Activated T-helper 1 cell treated with anti-CD3 and anti-CD28 coated beads, Interleukin-12 subunit alpha, Interleukin-12 subunit beta, Interleukin-2, Interleukin-4 antibody, amounts not matched to agents 30 ng/mL and 10 ng/mL and 1 ng/mL, durations not matched to agents 14 hours and 24 hours and 36 hours (primary cell): ENCODE measurements around the gene NEU3. TPM values are rescaled to one million over a fixed set of nuclear protein-coding genes. Genes with fewer than 3 reads are reported as not detected.
"Not testable (repeated sequence)": the region's sequence is repeated elsewhere in the genome, so short reads cannot be mapped to it uniquely, and the experiment has no call there.

ENCODE experiments used
- DNase-seq: peaks from one replicate; pipeline ENCODE4 v3.0.0; 2021; ENCODE audit warnings: low spot score
- H3K27ac Mint-ChIP-seq: one replicate; pipeline ENCODE4 v1.8.0; 2021; ENCODE audit warnings: mild to moderate bottlenecking, mixed read lengths
- H3K27me3 Mint-ChIP-seq: one replicate; pipeline ENCODE4 v1.8.0; 2022; ENCODE audit warnings: mild to moderate bottlenecking, moderate library complexity, mixed read lengths; ENCODE audit not compliant: insufficient read depth
- H3K36me3 Mint-ChIP-seq: one replicate; pipeline ENCODE4 v1.8.0; 2021; ENCODE audit warnings: low read depth, mixed read lengths
- H3K4me1 Mint-ChIP-seq: one replicate; pipeline ENCODE4 v1.8.0; 2021; ENCODE audit warnings: low read depth, mixed read lengths
- H3K4me3 Mint-ChIP-seq: one replicate; pipeline ENCODE4 v1.8.0; 2021; ENCODE audit warnings: mild to moderate bottlenecking, moderate library complexity, mixed read lengths
- H3K9me3 Mint-ChIP-seq: one replicate; pipeline ENCODE4 v1.8.0; 2021; ENCODE audit warnings: mixed read lengths
- intact Hi-C: fragments of 100-400 bp; cut with micrococcal nuclease; formaldehyde crosslinking; loops from one replicate; pipeline ENCODE4 v1.15.1; 2024
- total RNA-seq: library from RNA; stranded (reverse); gene quantifications from 2 replicates; pipeline ENCODE4 v1.2.3, GENCODE V29; 2022

NEU3 gene
- total RNA-seq, 1 donor from 2014 or later = 16.3 TPM

DNA sequence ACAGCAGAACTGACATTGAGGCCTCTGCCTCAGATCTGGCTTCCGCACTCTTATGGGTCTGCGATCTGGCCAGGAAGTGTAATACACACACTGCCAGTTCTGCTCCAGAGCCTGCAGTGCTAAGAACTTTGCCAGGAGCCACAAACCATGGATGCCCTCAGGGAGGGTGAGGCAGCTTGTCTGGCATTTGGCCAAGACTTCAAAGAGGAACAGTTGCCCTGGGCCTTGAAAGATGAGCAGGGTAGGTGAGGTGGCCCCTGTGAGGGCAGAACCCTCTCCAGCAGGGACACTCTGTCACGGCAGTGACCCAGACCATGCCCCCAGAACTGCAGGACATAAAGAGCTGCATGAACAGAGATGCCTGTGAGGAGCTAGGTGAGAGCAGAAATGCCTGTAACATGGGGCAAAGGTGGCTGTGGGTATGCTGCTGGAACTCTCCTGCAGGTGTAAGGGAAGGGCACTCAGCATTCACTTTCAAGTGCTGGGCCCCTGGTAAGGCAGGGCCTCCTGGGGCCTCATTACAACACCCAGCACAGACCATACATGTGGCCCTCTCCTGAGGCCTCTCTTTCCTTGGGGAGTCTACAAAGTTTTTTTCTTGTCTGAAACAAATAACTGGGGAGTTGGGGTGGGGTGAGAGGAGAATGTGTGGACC is 47.3 kb downstream of the NEU3 start:
- Mint-ChIP-seq H3K27me3 (no peaks in the 10 kb centered on the region), H3K36me3 (no peaks in the 10 kb centered on the region), H3K9me3 (no peaks in the 10 kb centered on the region), H3K4me3 (no peak overlapping the region), H3K4me1 (no peaks in the 10 kb centered on the region), H3K27ac (no peak overlapping the region)
- intact Hi-C loops = no loop called here
- DNase-seq = no peak

DNA sequence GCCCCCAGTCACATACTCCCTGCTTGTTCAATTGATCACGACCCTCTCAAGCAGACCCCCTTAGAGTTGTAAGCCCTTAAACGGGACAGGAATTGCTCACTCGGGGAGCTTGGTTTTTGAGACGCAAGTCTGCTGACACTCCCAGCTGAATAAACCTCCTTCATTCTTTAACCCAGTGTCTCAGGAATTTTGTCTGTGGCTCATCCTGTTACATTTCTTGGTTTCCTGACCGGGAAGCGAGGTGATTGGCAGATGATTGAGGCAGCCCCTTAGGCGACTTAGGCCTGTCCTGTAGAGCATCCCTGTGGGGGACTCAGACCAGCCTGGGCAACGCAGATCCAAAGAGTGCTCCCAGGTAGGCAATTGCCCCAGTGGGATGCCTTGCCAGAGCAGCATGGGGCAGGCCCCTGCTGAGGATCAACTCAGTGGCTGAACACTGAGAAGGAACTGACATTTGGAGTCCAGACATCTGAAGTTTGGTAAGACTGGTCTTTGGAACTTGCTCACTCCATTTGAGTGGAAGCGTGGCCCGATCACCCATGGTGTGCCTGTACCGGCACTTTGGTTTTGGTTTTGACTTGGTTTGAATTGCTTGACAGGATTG is 51.5 kb downstream of the NEU3 start:
- no peak for DNase-seq
- intact Hi-C loops = no loop called here
- Mint-ChIP-seq H3K27ac (no peak overlapping the region), H3K36me3 (no peaks in the 10 kb centered on the region), H3K9me3 (no peaks in the 10 kb centered on the region), H3K27me3 (peaks cover 5% of the 10 kb centered on the region), H3K4me3 (no peak overlapping the region), H3K4me1 (no peaks in the 10 kb centered on the region)

DNA sequence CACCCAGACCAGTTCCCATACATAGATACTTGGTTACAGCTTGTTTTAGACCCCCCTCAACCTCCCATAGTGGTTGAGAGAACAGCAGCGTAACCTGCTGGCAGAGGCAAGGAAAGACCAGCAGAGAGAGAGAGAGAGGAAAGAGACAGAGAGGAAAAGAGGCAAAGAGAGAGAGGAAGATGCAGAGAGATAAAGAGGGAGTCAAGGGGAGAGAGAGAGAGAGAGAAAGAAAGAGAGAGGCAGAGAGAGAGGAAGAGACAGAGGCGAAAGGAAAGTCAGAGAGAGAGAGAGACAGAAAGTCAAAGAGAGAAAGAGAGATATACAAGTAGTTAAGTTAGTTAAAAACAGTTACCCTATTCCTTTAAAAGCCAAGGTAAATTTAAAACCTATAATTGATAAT is 52.5 kb downstream of the NEU3 start:
- peaks cover 5% of the 10 kb centered on the region for H3K27me3 Mint-ChIP-seq
- no peaks in the 10 kb centered on the region for H3K9me3 Mint-ChIP-seq
- H3K4me3 Mint-ChIP-seq = no peak overlapping the region
- H3K4me1 Mint-ChIP-seq = no peaks in the 10 kb centered on the region
- intact Hi-C loops = no loop called here
- no peaks in the 10 kb centered on the region for H3K36me3 Mint-ChIP-seq
- no peak for DNase-seq
- no peak overlapping the region for H3K27ac Mint-ChIP-seq

DNA sequence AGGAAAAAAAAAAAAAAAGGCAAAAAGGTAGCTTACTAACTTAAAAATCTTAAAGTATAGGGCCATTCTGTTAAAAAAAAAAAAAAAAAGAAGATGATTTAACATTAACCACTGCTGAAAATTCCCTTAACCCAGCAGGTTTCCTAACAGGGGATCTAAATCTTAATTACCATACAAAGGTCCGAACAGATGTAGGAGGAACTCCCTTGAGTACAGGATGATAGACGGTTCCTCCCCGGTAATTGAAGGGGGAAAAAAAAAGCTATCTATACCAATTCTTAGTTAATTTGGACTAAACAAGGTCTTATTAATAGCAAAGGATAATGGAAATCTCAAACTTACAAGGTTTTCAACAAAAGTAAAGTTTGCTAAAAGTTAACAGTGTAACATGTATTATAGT is 53.1 kb downstream of the NEU3 start:
- H3K36me3 Mint-ChIP-seq, H3K27ac Mint-ChIP-seq, H3K4me1 Mint-ChIP-seq, intact Hi-C loops, H3K4me3 Mint-ChIP-seq, DNase-seq, H3K9me3 Mint-ChIP-seq, H3K27me3 Mint-ChIP-seq: not testable (repeated sequence)

DNA sequence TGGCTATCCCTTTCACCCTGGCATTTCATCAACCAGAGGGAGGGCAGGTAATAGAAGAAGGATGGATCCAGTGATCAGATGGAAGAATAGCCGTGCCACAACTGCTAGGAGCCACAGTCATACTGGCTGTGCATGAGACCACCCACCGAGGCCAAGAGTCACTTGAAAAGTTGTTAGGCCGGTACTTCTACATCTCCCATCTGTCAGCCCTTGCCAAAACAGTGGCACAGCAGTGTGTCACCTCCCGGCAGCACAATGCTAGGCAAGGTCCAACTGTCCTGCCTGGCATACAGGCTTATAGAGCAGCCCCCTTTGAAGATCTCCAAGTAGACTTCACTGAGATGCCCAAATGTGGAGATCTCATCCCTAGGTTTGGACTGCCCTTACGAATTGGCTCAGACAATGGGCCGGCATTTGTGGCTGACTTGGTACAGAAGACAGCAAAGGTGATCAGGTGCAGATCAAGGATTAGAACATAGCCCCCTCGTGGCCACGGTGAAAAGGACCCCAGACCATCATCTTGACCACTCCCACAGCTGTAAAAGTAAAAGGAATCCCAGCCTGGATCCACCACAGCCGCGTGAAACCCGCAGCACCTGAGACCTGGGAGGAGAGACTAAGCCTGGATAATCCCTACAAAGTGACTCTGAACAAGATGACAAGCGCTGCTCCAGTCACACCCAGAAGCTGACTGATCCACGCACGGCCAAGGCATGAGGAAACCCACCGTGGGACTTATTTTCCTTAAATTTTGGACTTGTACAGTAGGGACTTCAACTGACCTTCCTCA is 55.8 kb downstream of the NEU3 start:
- intact Hi-C loops, H3K36me3 Mint-ChIP-seq, H3K9me3 Mint-ChIP-seq, DNase-seq, H3K4me1 Mint-ChIP-seq, H3K27me3 Mint-ChIP-seq, H3K4me3 Mint-ChIP-seq, H3K27ac Mint-ChIP-seq: not testable (repeated sequence)

DNA sequence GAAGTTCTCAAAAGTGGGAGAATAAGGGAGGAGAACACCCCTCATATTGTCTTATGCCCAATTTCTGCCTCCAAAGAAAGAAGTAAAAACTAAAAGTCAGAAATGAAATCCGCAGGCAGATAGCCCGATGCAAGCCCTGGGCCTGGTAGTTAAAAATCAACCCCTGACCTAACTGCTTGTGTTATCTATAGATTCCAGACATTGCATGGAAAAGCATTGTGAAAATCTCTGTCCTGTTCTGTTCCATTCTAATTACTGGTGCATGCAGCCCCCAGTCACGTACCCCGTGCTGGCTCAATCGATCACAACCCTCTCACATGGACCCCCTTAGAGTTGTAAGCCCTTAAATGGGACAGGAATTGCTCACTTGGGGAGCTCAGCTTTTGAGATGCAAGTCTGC is 57.9 kb downstream of the NEU3 start:
- H3K36me3 Mint-ChIP-seq, DNase-seq, H3K27ac Mint-ChIP-seq, intact Hi-C loops, H3K9me3 Mint-ChIP-seq, H3K4me3 Mint-ChIP-seq, H3K4me1 Mint-ChIP-seq: not testable (repeated sequence)
- H3K27me3 Mint-ChIP-seq = peaks cover 12% of the 10 kb centered on the region

DNA sequence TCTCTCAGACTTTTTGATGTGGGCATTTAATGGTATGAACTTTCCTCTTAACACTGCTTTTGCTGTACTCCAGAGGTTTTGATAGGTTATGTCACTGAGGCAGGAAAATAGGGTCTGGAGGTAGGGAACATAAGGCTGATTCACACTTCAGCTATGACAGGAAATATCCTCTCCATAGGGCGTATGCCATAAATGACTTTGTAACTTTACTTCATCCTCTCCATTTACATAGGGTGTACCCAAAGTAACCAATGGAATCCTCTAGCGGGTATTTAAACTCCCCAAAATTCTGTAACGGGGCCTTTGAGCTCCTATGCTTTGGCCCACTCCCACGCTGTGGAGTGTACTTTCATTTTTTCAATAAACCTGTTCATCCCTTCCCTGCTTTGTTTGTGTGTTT is 58.5 kb downstream of the NEU3 start:
- Mint-ChIP-seq H3K4me3 (no peak overlapping the region), H3K4me1 (no peaks in the 10 kb centered on the region), H3K27me3 (peaks cover 12% of the 10 kb centered on the region), H3K36me3 (no peaks in the 10 kb centered on the region), H3K27ac (no peak overlapping the region), H3K9me3 (peaks cover 4% of the 10 kb centered on the region)
- DNase-seq = no peak
- intact Hi-C loops = no loop called here

DNA sequence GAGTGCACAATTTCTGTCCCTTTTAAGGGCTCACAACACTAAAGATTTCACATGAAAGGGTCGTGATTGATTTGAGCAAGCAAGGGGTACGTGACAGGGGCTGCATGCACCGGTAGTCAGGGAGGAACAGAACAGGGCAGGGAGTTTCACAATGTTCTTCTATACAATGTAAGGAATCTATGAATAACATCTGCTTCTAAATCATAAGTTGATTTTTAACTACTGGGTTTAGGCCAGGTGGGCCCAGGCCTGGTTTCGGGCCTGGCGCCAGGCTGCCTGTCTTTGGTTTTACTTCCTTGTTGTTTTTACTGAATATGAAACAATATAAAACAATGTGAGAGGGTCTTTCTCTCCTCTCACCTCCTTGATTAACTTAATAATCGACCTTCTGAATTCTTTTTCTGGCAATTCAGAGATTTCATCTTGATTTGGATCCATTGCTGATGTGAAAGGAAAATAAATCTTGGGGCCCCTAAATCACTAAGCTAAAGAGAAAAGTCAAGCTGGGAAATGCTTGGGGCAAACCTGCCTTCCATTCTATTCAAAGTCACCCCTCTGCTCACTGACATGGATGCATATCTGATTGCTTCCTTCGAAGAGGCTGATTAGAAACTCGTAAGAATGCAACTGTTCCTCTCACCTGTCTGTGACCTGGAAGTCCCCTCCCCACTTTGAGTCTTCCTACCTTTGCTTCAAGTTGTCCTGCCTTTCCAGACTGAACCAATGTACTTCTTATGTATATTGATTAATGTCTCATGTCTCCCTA is 61.0 kb downstream of the NEU3 start:
- H3K36me3 Mint-ChIP-seq, H3K4me1 Mint-ChIP-seq, DNase-seq, H3K4me3 Mint-ChIP-seq, intact Hi-C loops, H3K27ac Mint-ChIP-seq: not testable (repeated sequence)
- Mint-ChIP-seq H3K9me3 (peaks cover 12% of the 10 kb centered on the region), H3K27me3 (peaks cover 13% of the 10 kb centered on the region)

DNA sequence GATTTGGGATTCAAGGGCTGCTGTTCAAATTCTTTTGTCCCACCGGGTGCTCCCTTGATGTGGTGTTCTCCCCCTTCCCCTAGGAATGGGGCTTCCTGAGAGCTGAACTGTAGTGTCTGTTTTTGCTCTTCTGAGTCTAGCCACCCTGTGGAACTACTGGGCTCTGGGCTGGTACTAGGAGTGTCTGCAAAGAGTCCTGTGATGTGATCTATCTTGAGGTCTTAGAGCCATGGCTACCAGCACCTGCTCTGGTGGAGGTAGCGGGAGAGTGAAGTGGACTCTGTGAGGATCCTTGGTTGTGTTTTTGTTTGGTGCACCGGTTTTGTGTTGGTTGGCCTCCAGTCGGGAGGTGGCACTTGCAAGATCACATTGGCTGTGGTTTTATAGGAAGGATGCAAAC is 61.8 kb downstream of the NEU3 start:
- H3K27me3 Mint-ChIP-seq = peaks cover 13% of the 10 kb centered on the region
- intact Hi-C loops = no loop called here
- no peak for DNase-seq
- peaks cover 12% of the 10 kb centered on the region for H3K9me3 Mint-ChIP-seq
- no peak overlapping the region for H3K27ac Mint-ChIP-seq
- H3K36me3 Mint-ChIP-seq = no peaks in the 10 kb centered on the region
- no peak overlapping the region for H3K4me3 Mint-ChIP-seq
- H3K4me1 Mint-ChIP-seq = no peaks in the 10 kb centered on the region

DNA sequence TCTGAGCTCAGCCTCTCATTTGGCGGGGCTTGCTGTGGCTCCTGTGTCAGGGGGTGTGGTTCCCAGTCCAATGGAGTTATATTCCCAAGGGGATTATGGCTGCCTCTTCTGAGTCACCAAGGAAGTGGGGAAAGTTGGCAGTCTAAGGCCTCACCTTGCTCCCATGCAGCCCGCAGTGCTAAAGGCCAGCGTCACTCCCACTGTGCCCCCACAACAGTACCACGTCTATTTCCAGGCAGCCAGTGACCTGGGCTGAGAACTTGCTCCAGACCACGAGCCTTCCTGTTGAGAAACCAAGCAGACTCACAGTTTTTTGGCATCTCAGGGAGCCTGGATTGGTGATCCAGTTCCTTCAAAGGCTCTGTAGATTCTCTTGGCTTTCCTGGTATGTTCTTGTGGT is 62.3 kb downstream of the NEU3 start:
- H3K36me3 Mint-ChIP-seq = no peaks in the 10 kb centered on the region
- no peak for DNase-seq
- H3K27me3 Mint-ChIP-seq = peaks cover 13% of the 10 kb centered on the region
- intact Hi-C loops = no loop called here
- H3K27ac Mint-ChIP-seq = no peak overlapping the region
- no peaks in the 10 kb centered on the region for H3K4me1 Mint-ChIP-seq
- no peak overlapping the region for H3K4me3 Mint-ChIP-seq
- peaks cover 12% of the 10 kb centered on the region for H3K9me3 Mint-ChIP-seq

DNA sequence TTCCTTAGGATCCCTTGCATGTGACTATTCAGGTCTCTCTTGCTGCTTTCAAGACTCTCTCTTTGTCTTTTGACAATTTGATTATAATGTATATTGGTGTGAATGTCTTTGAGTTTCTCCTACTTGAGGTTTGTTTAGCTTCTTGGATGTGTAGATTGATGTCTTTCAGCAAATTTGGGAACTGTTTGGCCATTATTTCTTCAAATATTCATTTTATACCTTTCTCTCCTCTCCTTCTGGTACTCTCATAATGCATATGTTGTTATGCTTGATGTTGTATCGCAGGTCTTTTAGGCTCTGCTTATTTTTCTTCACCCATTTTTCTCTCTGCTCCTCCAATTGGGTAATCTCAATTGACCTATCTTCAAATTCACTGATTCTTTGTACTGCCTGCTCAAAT is 63.7 kb downstream of the NEU3 start:
- no peak overlapping the region for H3K4me3 Mint-ChIP-seq
- no peaks in the 10 kb centered on the region for H3K4me1 Mint-ChIP-seq
- intact Hi-C loops = no loop called here
- no peak for DNase-seq
- peaks cover 17% of the 10 kb centered on the region for H3K27me3 Mint-ChIP-seq
- H3K27ac Mint-ChIP-seq = no peak overlapping the region
- peaks cover 12% of the 10 kb centered on the region for H3K9me3 Mint-ChIP-seq
- H3K36me3 Mint-ChIP-seq = no peaks in the 10 kb centered on the region

DNA sequence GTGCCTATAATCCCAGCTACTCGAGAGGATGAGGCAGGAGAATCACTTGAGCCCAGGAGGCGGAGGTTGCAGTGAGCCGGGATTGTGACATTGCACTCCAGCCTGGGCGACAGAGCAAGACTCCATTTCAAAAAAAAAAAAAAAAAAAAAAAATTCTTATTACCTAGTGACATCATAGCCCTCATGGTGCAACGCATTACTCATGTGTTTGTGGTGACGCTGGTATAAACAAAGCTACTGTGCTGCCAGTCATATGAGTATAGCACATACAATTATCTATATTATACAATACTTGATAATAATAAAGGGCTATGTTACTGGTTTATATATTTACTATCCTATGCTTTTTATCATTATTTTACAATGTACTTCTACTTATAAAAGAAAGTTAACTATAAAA is 66.8 kb downstream of the NEU3 start:
- H3K9me3 Mint-ChIP-seq = peaks cover 15% of the 10 kb centered on the region
- H3K27ac Mint-ChIP-seq = no peak overlapping the region
- no peaks in the 10 kb centered on the region for H3K36me3 Mint-ChIP-seq
- no peaks in the 10 kb centered on the region for H3K4me1 Mint-ChIP-seq
- intact Hi-C loops = no loop called here
- DNase-seq = no peak
- H3K27me3 Mint-ChIP-seq = peaks cover 21% of the 10 kb centered on the region
- H3K4me3 Mint-ChIP-seq = no peak overlapping the region

DNA sequence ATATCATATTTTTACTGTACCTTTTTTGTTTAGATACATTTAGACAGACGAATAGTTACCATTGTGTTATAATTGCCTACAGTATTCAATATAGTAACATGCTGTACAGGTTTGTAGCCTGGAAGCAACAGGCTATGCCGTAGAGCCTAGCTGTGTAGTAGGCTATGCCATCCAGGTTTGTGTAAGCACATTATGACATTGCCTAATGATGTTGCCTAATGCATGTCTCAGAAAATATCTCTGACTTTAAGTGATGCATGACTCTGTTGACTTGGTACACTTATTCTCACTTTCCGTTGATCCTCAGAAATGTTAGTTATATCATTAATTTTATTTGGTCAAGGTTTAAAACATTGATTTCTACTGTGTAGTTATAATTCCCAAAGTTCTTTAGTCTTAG is 68.1 kb downstream of the NEU3 start:
- intact Hi-C loops = no loop called here
- Mint-ChIP-seq H3K27ac (no peak overlapping the region), H3K27me3 (peaks cover 21% of the 10 kb centered on the region), H3K36me3 (no peaks in the 10 kb centered on the region), H3K4me1 (no peaks in the 10 kb centered on the region), H3K4me3 (no peak overlapping the region), H3K9me3 (peaks cover 11% of the 10 kb centered on the region)
- DNase-seq = no peak
